Adrenal gland (tissue), 5 donors: ENCODE results near the gene HES7.

Experiments used
- CTCF ChIP-seq, 6 experiments: fragments of 450-650 bp in 4 of 6; fragments of 200-600 bp in 2 of 6; sonication (generic) in 1 of 6; IDR thresholded peaks; 1 replicate in 5 of 6; 2 replicates in 1 of 6; pipeline versions ENCODE4 v1.5.1 to v1.8.0; 2016 to 2021; ENCODE audit warnings: antibody characterized with exemption in 6 of 6, mild to moderate bottlenecking in 2 of 6, moderate library complexity in 1 of 6
- POLR2A ChIP-seq, 2 donors: fragments of 450-650 bp; IDR thresholded peaks; one replicate each; pipeline ENCODE4 v1.6.1; 2017; ENCODE audit warnings: antibody characterized with exemption in 2 of 2, mild to moderate bottlenecking in 2 of 2, moderate library complexity in 1 of 2
- donor health status: DM: no; HTN: no; CAD: no.

GRCh38 chr17:8087952-8088230 lies 36.0 kb downstream of the HES7 start:
- TF ChIP-seq CTCF (IDR thresholded peaks at IDR 0.05) (no peak), POLR2A (IDR thresholded peaks at IDR 0.05) (no peak)
